GM23338 (cell line): ENCODE data around the gene ITCH. TPM values are rescaled to one million over a fixed set of nuclear protein-coding genes. Genes with fewer than 3 reads are reported as not detected.

Experiments used
- ATAC-seq: fragments of 200-7000 bp; cut with Tn5 transposase; 3 replicates; pipeline ENCODE4 v1.9.1; 2020
- DNase-seq: peaks from one replicate; pipeline ENCODE4 v3.0.0-alpha.2; 2015; ENCODE audit warnings: low spot score
- H2AFZ ChIP-seq: fragments of 200-600 bp; sonication (generic); 2 replicates; pipeline ENCODE4 v1.8.0; 2016; ENCODE audit warnings: antibody characterized with exemption, mild to moderate bottlenecking, moderate library complexity
- H3F3A ChIP-seq: fragments of 200-600 bp; sonication (generic); replicated peaks from 2 replicates; pipeline ENCODE4 v1.8.0; 2017; ENCODE audit warnings: antibody characterized with exemption, mixed run types, low read depth
- H3K27ac ChIP-seq: fragments of 200-600 bp; sonication (generic); 2 replicates; pipeline ENCODE4 v1.6.1; 2016; ENCODE audit warnings: low read depth
- H3K27me3 ChIP-seq: fragments of 200-600 bp; sonication (generic); 2 replicates; pipeline ENCODE4 v1.8.0; 2016; ENCODE audit warnings: mild to moderate bottlenecking, mixed run types, moderate library complexity; ENCODE audit not compliant: insufficient read depth
- H3K36me3 ChIP-seq: fragments of 200-600 bp; sonication (generic); 2 replicates; pipeline ENCODE4 v1.8.0; 2016; ENCODE audit warnings: mild to moderate bottlenecking; ENCODE audit not compliant: insufficient read depth
- H3K4me1 ChIP-seq: fragments of 200-600 bp; sonication (generic); 2 replicates; pipeline ENCODE4 v1.8.0; 2016; ENCODE audit warnings: mild to moderate bottlenecking, moderate library complexity; ENCODE audit not compliant: insufficient read depth
- H3K4me2 ChIP-seq: fragments of 200-600 bp; sonication (generic); 2 replicates; pipeline ENCODE4 v1.7.1; 2017; ENCODE audit warnings: mixed run types
- H3K4me3 ChIP-seq: fragments of 200-600 bp; sonication (generic); 2 replicates; pipeline ENCODE4 v1.6.1; 2016; ENCODE audit warnings: mixed run types
- H3K79me2 ChIP-seq: fragments of 200-600 bp; sonication (generic); replicated peaks from 2 replicates; pipeline ENCODE4 v1.8.0; 2017; ENCODE audit warnings: mild to moderate bottlenecking; ENCODE audit not compliant: insufficient read depth
- H3K9me2 ChIP-seq: fragments of 200-600 bp; sonication (generic); 2 replicates; pipeline ENCODE4 v1.8.0; 2017; ENCODE audit not compliant: insufficient read depth
- H4K20me1 ChIP-seq: fragments of 200-600 bp; sonication (generic); replicated peaks from 2 replicates; pipeline ENCODE4 v1.8.0; 2017; ENCODE audit warnings: mild to moderate bottlenecking; ENCODE audit not compliant: insufficient read depth
- H3K27ac Mint-ChIP-seq: 2 replicates; pipeline ENCODE4 v1.8.0; 2020; ENCODE audit warnings: inconsistent platforms, mild to moderate bottlenecking, moderate library complexity, mixed read lengths
- H3K27me3 Mint-ChIP-seq: 3 replicates; pipeline ENCODE4 v1.8.0; 2022; ENCODE audit warnings: low read depth, mild to moderate bottlenecking, moderate library complexity, mixed read lengths, inconsistent platforms; ENCODE audit not compliant: insufficient read depth, poor library complexity
- H3K36me3 Mint-ChIP-seq: 3 replicates; pipeline ENCODE4 v1.8.0; 2021; ENCODE audit warnings: low read depth, mild to moderate bottlenecking, inconsistent platforms, moderate library complexity, mixed read lengths
- H3K4me1 Mint-ChIP-seq: 3 replicates; pipeline ENCODE4 v1.8.0; 2020; ENCODE audit warnings: mild to moderate bottlenecking, inconsistent platforms, mixed read lengths
- H3K4me3 Mint-ChIP-seq: 3 replicates; pipeline ENCODE4 v1.8.0; 2021; ENCODE audit warnings: moderate library complexity, mild to moderate bottlenecking, inconsistent platforms, mixed read lengths
- H3K9me3 Mint-ChIP-seq: 3 replicates; pipeline ENCODE4 v1.8.0; 2020; ENCODE audit warnings: moderate library complexity, mild to moderate bottlenecking, inconsistent platforms, mixed read lengths
- CREB1 ChIP-seq: fragments of 250-450 bp; sonication (Bioruptor Pico); IDR thresholded peaks from 2 replicates; pipeline ENCODE4 v1.5.0; 2020; ENCODE audit warnings: low read depth, mild to moderate bottlenecking, moderate library complexity
- EZH2 ChIP-seq: fragments of 200-600 bp; sonication (generic); IDR thresholded peaks from one replicate; pipeline ENCODE4 v1.8.0; 2017; ENCODE audit warnings: antibody characterized with exemption, mild to moderate bottlenecking, low read depth; ENCODE audit not compliant: unreplicated experiment
- EZH2phosphoT487 ChIP-seq: fragments of 200-600 bp; sonication (generic); IDR thresholded peaks from one replicate; pipeline ENCODE4 v1.8.1; 2018; ENCODE audit warnings: antibody characterized with exemption; ENCODE audit not compliant: unreplicated experiment
- JUNB ChIP-seq: IDR thresholded peaks from one replicate; pipeline ENCODE4 v1.6.1; 2016; ENCODE audit warnings: antibody characterized with exemption; ENCODE audit not compliant: unreplicated experiment
- NANOG ChIP-seq: IDR thresholded peaks from 2 replicates; pipeline ENCODE4 v1.6.1; 2016; ENCODE audit warnings: antibody characterized with exemption, borderline replicate concordance
- POLR2AphosphoS5 ChIP-seq: IDR thresholded peaks from 2 replicates; pipeline ENCODE4 v1.6.1; 2016; ENCODE audit warnings: antibody characterized with exemption, low read depth
- STAT1 ChIP-seq: IDR thresholded peaks from one replicate; pipeline ENCODE4 v1.6.1; 2016; ENCODE audit warnings: antibody characterized with exemption; ENCODE audit not compliant: unreplicated experiment
- ZNF114 ChIP-seq: fragments of 250-450 bp; sonication (Bioruptor Pico); IDR thresholded peaks from 2 replicates; pipeline ENCODE4 v1.5.0; 2020; ENCODE audit warnings: mild to moderate bottlenecking, moderate library complexity
- ZNF331 ChIP-seq: fragments of 250-450 bp; sonication (Bioruptor Pico); IDR thresholded peaks from 2 replicates; pipeline ENCODE4 v1.5.0; 2020; ENCODE audit warnings: low read depth, mild to moderate bottlenecking, moderate library complexity
- polyA plus RNA-seq: library from polyadenylated mRNA; unstranded; fragments of >200 nt; fragmentation: Nextera tagmentation; extraction: Ambion mirVana; gene quantifications from 2 replicates; pipeline ENCODE4 v1.2.1, GENCODE V29; 2016
- total RNA-seq: library from RNA; depleted of rRNA; stranded (reverse); fragments of >200 nt; shearing (Covaris generic); gene quantifications from 2 replicates; pipeline ENCODE4 v1.2.3, GENCODE V29; 2014
- TF ChIP-seq, protein P1 (sequence below): IDR thresholded peaks from one replicate; pipeline ENCODE4 v1.6.1; 2018; ENCODE audit warnings: antibody characterized with exemption; ENCODE audit not compliant: unreplicated experiment
- TF ChIP-seq, protein P2 (sequence below): fragments of 250-450 bp; sonication (Bioruptor Pico); IDR thresholded peaks from 2 replicates; pipeline ENCODE4 v1.5.0; 2020; ENCODE audit warnings: mild to moderate bottlenecking, moderate library complexity
- TF ChIP-seq, protein P3 (sequence below): IDR thresholded peaks from 2 replicates; pipeline ENCODE4 v1.6.1; 2016; ENCODE audit warnings: antibody characterized with exemption
- TF ChIP-seq, protein P4 (sequence below), 2 experiments: fragments of 200-600 bp in 1 of 2; sonication (generic) in 1 of 2; conservative IDR thresholded peaks; 2 replicates each; pipeline versions ENCODE4 v1.5.1 to v1.6.1; 2016 to 2017; ENCODE audit warnings: antibody characterized with exemption in 2 of 2, low read depth in 2 of 2, mild to moderate bottlenecking in 2 of 2, moderate library complexity in 1 of 2

The ITCH gene
- total and polyA plus RNA-seq, 2 experiments from 2014 or later = 16.4 to 31.6 TPM

DNA sequence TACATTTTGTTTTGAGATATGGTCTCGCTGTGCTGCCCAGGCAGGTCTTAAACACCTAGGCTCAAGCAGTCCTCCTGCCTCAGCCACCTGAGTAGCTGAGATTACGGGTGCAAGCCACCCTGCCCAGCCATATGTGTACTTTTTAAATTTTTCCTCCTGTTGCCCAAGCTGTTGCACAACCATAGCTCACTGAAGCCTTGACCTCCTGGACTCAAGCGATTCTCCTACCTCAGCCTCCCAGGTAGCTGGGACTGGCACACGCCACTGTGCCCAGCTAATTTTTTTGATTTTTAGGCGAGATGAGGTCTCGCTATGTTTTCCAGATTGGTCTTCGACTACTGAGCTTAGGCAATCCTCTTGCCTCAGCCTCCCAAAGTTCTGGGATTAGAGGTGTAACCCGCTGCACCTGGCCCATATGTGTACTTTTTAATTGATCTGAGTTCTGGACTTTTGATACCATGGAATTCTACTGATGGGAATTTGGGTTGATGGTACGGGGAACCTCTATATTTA is 44.9 kb downstream of the ITCH start:
- 0 out of 2 replicates have a peak, but pooled peaks cover 12% of the 10 kb centered on the region for H4K20me1 ChIP-seq
- H3K27ac Mint-ChIP-seq = no peak overlapping the region

More for the DNA sequence above, 44.9 kb downstream of the ITCH start:
- no peaks in the 10 kb centered on the region for H3K27me3 ChIP-seq
- no peak overlapping the region for H3K27ac ChIP-seq
- Mint-ChIP-seq H3K4me1 (peaks cover 2% of the 10 kb centered on the region; the same call in 1 of the 3 replicates), H3K4me3 (no peak overlapping the region), H3K27me3 (no peaks in the 10 kb centered on the region), H3K9me3 (no peaks in the 10 kb centered on the region), H3K36me3 (peaks cover 18% of the 10 kb centered on the region; the same call in 2 of the 3 replicates)
- no peaks in the 10 kb centered on the region for H3K9me2 ChIP-seq
- no peak overlapping the region for H2AFZ ChIP-seq
- no peak for DNase-seq
- no peaks in the 10 kb centered on the region for H3F3A ChIP-seq
- no peak for ATAC-seq
- H3K79me2 ChIP-seq = peaks cover 45% of the 10 kb centered on the region
- TF ChIP-seq ZNF114 (no peak), CREB1 (CRISPR knock-in tag) (no peak), EZH2 (no peak), NANOG (no peak), POLR2AphosphoS5 (no peak), STAT1 (no peak), ZNF331 (CRISPR knock-in tag) (no peak), EZH2phosphoT487 (no peak), JUNB (no peak)
- TF ChIP-seq, protein P1, sequence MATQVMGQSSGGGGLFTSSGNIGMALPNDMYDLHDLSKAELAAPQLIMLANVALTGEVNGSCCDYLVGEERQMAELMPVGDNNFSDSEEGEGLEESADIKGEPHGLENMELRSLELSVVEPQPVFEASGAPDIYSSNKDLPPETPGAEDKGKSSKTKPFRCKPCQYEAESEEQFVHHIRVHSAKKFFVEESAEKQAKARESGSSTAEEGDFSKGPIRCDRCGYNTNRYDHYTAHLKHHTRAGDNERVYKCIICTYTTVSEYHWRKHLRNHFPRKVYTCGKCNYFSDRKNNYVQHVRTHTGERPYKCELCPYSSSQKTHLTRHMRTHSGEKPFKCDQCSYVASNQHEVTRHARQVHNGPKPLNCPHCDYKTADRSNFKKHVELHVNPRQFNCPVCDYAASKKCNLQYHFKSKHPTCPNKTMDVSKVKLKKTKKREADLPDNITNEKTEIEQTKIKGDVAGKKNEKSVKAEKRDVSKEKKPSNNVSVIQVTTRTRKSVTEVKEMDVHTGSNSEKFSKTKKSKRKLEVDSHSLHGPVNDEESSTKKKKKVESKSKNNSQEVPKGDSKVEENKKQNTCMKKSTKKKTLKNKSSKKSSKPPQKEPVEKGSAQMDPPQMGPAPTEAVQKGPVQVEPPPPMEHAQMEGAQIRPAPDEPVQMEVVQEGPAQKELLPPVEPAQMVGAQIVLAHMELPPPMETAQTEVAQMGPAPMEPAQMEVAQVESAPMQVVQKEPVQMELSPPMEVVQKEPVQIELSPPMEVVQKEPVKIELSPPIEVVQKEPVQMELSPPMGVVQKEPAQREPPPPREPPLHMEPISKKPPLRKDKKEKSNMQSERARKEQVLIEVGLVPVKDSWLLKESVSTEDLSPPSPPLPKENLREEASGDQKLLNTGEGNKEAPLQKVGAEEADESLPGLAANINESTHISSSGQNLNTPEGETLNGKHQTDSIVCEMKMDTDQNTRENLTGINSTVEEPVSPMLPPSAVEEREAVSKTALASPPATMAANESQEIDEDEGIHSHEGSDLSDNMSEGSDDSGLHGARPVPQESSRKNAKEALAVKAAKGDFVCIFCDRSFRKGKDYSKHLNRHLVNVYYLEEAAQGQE = no peak
- TF ChIP-seq, protein P2, sequence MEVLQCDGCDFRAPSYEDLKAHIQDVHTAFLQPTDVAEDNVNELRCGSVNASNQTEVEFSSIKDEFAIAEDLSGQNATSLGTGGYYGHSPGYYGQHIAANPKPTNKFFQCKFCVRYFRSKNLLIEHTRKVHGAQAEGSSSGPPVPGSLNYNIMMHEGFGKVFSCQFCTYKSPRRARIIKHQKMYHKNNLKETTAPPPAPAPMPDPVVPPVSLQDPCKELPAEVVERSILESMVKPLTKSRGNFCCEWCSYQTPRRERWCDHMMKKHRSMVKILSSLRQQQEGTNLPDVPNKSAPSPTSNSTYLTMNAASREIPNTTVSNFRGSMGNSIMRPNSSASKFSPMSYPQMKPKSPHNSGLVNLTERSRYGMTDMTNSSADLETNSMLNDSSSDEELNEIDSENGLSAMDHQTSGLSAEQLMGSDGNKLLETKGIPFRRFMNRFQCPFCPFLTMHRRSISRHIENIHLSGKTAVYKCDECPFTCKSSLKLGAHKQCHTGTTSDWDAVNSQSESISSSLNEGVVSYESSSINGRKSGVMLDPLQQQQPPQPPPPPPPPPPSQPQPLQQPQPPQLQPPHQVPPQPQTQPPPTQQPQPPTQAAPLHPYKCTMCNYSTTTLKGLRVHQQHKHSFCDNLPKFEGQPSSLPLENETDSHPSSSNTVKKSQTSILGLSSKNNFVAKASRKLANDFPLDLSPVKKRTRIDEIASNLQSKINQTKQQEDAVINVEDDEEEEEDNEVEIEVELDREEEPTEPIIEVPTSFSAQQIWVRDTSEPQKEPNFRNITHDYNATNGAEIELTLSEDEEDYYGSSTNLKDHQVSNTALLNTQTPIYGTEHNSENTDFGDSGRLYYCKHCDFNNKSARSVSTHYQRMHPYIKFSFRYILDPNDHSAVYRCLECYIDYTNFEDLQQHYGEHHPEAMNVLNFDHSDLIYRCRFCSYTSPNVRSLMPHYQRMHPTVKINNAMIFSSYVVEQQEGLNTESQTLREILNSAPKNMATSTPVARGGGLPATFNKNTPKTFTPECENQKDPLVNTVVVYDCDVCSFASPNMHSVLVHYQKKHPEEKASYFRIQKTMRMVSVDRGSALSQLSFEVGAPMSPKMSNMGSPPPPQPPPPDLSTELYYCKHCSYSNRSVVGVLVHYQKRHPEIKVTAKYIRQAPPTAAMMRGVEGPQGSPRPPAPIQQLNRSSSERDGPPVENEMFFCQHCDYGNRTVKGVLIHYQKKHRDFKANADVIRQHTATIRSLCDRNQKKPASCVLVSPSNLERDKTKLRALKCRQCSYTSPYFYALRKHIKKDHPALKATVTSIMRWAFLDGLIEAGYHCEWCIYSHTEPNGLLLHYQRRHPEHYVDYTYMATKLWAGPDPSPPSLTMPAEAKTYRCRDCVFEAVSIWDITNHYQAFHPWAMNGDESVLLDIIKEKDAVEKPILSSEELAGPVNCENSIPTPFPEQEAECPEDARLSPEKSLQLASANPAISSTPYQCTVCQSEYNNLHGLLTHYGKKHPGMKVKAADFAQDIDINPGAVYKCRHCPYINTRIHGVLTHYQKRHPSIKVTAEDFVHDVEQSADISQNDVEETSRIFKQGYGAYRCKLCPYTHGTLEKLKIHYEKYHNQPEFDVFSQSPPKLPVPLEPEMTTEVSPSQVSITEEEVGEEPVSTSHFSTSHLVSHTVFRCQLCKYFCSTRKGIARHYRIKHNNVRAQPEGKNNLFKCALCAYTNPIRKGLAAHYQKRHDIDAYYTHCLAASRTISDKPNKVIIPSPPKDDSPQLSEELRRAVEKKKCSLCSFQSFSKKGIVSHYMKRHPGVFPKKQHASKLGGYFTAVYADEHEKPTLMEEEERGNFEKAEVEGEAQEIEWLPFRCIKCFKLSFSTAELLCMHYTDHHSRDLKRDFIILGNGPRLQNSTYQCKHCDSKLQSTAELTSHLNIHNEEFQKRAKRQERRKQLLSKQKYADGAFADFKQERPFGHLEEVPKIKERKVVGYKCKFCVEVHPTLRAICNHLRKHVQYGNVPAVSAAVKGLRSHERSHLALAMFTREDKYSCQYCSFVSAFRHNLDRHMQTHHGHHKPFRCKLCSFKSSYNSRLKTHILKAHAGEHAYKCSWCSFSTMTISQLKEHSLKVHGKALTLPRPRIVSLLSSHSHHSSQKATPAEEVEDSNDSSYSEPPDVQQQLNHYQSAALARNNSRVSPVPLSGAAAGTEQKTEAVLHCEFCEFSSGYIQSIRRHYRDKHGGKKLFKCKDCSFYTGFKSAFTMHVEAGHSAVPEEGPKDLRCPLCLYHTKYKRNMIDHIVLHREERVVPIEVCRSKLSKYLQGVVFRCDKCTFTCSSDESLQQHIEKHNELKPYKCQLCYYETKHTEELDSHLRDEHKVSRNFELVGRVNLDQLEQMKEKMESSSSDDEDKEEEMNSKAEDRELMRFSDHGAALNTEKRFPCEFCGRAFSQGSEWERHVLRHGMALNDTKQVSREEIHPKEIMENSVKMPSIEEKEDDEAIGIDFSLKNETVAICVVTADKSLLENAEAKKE (CRISPR knock-in tag) = no peak
- TF ChIP-seq, protein P3, sequence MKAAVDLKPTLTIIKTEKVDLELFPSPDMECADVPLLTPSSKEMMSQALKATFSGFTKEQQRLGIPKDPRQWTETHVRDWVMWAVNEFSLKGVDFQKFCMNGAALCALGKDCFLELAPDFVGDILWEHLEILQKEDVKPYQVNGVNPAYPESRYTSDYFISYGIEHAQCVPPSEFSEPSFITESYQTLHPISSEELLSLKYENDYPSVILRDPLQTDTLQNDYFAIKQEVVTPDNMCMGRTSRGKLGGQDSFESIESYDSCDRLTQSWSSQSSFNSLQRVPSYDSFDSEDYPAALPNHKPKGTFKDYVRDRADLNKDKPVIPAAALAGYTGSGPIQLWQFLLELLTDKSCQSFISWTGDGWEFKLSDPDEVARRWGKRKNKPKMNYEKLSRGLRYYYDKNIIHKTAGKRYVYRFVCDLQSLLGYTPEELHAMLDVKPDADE = no peak
- TF ChIP-seq, protein P4, sequence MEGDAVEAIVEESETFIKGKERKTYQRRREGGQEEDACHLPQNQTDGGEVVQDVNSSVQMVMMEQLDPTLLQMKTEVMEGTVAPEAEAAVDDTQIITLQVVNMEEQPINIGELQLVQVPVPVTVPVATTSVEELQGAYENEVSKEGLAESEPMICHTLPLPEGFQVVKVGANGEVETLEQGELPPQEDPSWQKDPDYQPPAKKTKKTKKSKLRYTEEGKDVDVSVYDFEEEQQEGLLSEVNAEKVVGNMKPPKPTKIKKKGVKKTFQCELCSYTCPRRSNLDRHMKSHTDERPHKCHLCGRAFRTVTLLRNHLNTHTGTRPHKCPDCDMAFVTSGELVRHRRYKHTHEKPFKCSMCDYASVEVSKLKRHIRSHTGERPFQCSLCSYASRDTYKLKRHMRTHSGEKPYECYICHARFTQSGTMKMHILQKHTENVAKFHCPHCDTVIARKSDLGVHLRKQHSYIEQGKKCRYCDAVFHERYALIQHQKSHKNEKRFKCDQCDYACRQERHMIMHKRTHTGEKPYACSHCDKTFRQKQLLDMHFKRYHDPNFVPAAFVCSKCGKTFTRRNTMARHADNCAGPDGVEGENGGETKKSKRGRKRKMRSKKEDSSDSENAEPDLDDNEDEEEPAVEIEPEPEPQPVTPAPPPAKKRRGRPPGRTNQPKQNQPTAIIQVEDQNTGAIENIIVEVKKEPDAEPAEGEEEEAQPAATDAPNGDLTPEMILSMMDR (conservative IDR thresholded peaks at IDR 0.05; ENCODE audit: low read depth in 2 of 2) = no peak
- no peaks in the 10 kb centered on the region for H3K4me1 ChIP-seq
- peaks cover 9% of the 10 kb centered on the region; the same call in 1 of the 2 replicates for H3K36me3 ChIP-seq
- H3K4me2 ChIP-seq = no peak overlapping the region
- H3K4me3 ChIP-seq = no peak overlapping the region
